ENCODE measurements around the gene RAB34.
"Not testable (repeated sequence)": the region's sequence is repeated elsewhere in the genome, so short reads cannot be mapped to it uniquely, and the experiment has no call there.

Gene RAB34

GRCh38 chr17:28745786-28746411 lies 28.2 kb upstream of the RAB34 start:
- no peak for DNase-seq

- peak; percentile 63 for DNase-seq
Measured at GRCh38 chr17:28744972-28745785, 27.5 kb upstream of the RAB34 start.

GRCh38 chr17:28744104-28744971 lies 26.7 kb upstream of the RAB34 start:
- peak; percentile 73 for DNase-seq

- peak; percentile 84 for DNase-seq
Measured at GRCh38 chr17:28743243-28744103, 25.8 kb upstream of the RAB34 start, which contains the start of gene TRAF4. Gene TRAF4 (plus strand): TSS chr17:28744011. CDS start chr17:28744113, 102 bp downstream.

GRCh38 chr17:28741358-28742349 lies 24.0 kb upstream of the RAB34 start:
- DNase-seq, result no peak

- no peak for DNase-seq
Measured at GRCh38 chr17:28740406-28741357, 23.0 kb upstream of the RAB34 start.

- no peak for DNase-seq
Measured at GRCh38 chr17:28738680-28739384, 21.2 kb upstream of the RAB34 start.

GRCh38 chr17:28737770-28738679 lies 20.4 kb upstream of the RAB34 start:
- DNase-seq, result no peak

GRCh38 chr17:28737316-28737715 lies 19.6 kb upstream of the RAB34 start:
- DNase-seq, result no peak

- not testable (repeated sequence) for DNase-seq
Measured at GRCh38 chr17:28735913-28736769, 18.5 kb upstream of the RAB34 start.

- DNase-seq, result no peak
Measured at GRCh38 chr17:28735242-28735722, 17.6 kb upstream of the RAB34 start.

- no peak for DNase-seq
Measured at GRCh38 chr17:28734712-28735241, 17.1 kb upstream of the RAB34 start.

- DNase-seq, result no peak
Measured at GRCh38 chr17:28733346-28733745, 15.7 kb upstream of the RAB34 start.

- no peak for DNase-seq
Measured at GRCh38 chr17:28729950-28730330, 12.3 kb upstream of the RAB34 start.

GRCh38 chr17:28728364-28729200 lies 10.9 kb upstream of the RAB34 start, which contains the start of gene NEK8:
Gene NEK8 (plus strand): TSS chr17:28728788. CDS start chr17:28728814, 26 bp downstream.
- DNase-seq, result peak; percentile 91
